A673 (cell line): Measurements from ENCODE around the gene ENOX1. TPM values are rescaled to one million over a fixed set of nuclear protein-coding genes. Genes with fewer than 3 reads are reported as not detected.
"Not testable (repeated sequence)": the region's sequence is repeated elsewhere in the genome, so short reads cannot be mapped to it uniquely, and the experiment has no call there.

Experiments
- BruUV-seq: library from RNA; stranded (reverse); fragments of 400-500 nt; replicated peaks from 2 replicates; lab custom pipeline; 2021; lab: Mats Ljungman, UMichigan
- CTCF ChIA-PET: fragments of 300-600 bp; sonication (Branson Sonifier 250); formaldehyde crosslinking; loops from one replicate; lab custom pipeline; 2022; ENCODE audit warnings: antibody characterized with exemption; lab: Charles Lee
- POLR2A ChIA-PET: fragments of 300-600 bp; sonication (Branson Sonifier 250); formaldehyde crosslinking; loops from one replicate; lab custom pipeline; 2022; ENCODE audit warnings: antibody characterized with exemption; ENCODE audit not compliant: low non-redundant PET; lab: Charles Lee
- DNase-seq: peaks from one replicate; pipeline ENCODE4 v3.0.0-alpha.2; 2015; ENCODE audit warnings: low spot score
- H3K27ac ChIP-seq: fragments of 200-600 bp; sonication (generic); 2 replicates; pipeline ENCODE4 v1.5.1; 2016; ENCODE audit warnings: mixed run types, low read depth, mild to moderate bottlenecking, mixed read lengths, antibody characterized with exemption, low read length; ENCODE audit not compliant: poor library complexity, severe bottlenecking
- H3K27me3 ChIP-seq: fragments of 200-600 bp; sonication (generic); replicated peaks from 2 replicates; pipeline ENCODE4 v1.6.1; 2017; ENCODE audit warnings: mixed run types, low read depth, mild to moderate bottlenecking, mixed read lengths, antibody characterized with exemption, low read length; ENCODE audit not compliant: insufficient read depth, poor library complexity
- H3K36me3 ChIP-seq: fragments of 200-600 bp; sonication (generic); 2 replicates; pipeline ENCODE4 v1.6.1; 2016; ENCODE audit warnings: mixed run types, mild to moderate bottlenecking, mixed read lengths, antibody characterized with exemption, low read length; ENCODE audit not compliant: insufficient read depth, poor library complexity, severe bottlenecking
- H3K4me1 ChIP-seq: fragments of 200-600 bp; sonication (generic); 2 replicates; pipeline ENCODE4 v1.6.1; 2017; ENCODE audit warnings: mixed run types, mild to moderate bottlenecking, mixed read lengths, antibody characterized with exemption, low read length; ENCODE audit not compliant: insufficient read depth, poor library complexity, severe bottlenecking
- H3K4me3 ChIP-seq: fragments of 200-600 bp; sonication (generic); 2 replicates; pipeline ENCODE4 v1.5.1; 2016; ENCODE audit warnings: low read depth, mixed run types, mild to moderate bottlenecking, mixed read lengths, low read length; ENCODE audit not compliant: poor library complexity, severe bottlenecking
- H3K9me3 ChIP-seq: fragments of 200-600 bp; sonication (generic); 2 replicates; pipeline ENCODE4 v1.6.1; 2016; ENCODE audit warnings: mixed run types, low read depth, mild to moderate bottlenecking, mixed read lengths, antibody characterized with exemption, low read length; ENCODE audit not compliant: poor library complexity, severe bottlenecking
- EZH2 ChIP-seq: fragments of 200-600 bp; sonication (generic); IDR thresholded peaks from 2 replicates; pipeline ENCODE4 v1.6.1; 2017; ENCODE audit warnings: borderline replicate concordance, low read depth, mild to moderate bottlenecking, mixed read lengths, antibody characterized with exemption, low read length; ENCODE audit not compliant: poor library complexity, severe bottlenecking
- intact Hi-C: fragments of 100-400 bp; cut with micrococcal nuclease; formaldehyde crosslinking; loops from one replicate; pipeline ENCODE4 v1.10.0; 2022; ENCODE audit not compliant: unreplicated experiment
- total RNA-seq: library from RNA; stranded (reverse); gene quantifications from 2 replicates; pipeline ENCODE4 v1.2.3, GENCODE V29; 2021
- TF ChIP-seq, protein P1 (sequence below): fragments of 300-800, 200-600 bp; sonication (generic); conservative IDR thresholded peaks from 2 replicates; pipeline ENCODE4 v1.5.1; 2017; ENCODE audit warnings: low read depth, mild to moderate bottlenecking, antibody characterized with exemption, low read length, moderate library complexity, mixed read lengths

Gene ENOX1
- total RNA-seq, 1 experiment from 2014 or later: 4.4 TPM

DNA sequence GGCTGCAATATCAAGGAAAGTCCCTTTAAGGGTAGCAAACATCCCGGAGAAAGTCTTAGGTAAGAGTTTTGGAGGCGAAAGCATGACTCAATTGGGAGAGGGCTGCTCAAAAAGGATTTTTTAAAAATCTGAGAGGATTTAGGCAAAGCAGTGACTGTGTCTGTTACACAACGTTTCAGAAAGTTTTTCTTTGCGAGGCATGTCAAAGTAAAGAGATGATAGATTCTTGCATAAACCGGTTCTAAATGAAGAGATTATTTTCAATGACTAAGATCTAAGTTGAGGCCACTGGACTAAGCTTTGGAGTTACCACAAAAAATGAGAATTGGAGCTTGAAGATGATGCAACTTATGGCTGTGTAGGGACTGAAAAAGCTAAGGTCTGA, 43.7 kb upstream of the ENOX1 start:
- Histone ChIP-seq H3K4me1 (no peaks in the 10 kb centered on the region), H3K9me3 (no peaks in the 10 kb centered on the region), H3K4me3 (no peak overlapping the region), H3K36me3 (no peaks in the 10 kb centered on the region), H3K27ac (no peak overlapping the region), H3K27me3 (peaks cover 5% of the 10 kb centered on the region)
- no peak for DNase-seq
- BruUV-seq: no TSS peak
- intact Hi-C loops: no loop called here
- ChIA-PET CTCF (no interaction called here), POLR2A (no interaction called here)
- TF ChIP-seq, protein P1, sequence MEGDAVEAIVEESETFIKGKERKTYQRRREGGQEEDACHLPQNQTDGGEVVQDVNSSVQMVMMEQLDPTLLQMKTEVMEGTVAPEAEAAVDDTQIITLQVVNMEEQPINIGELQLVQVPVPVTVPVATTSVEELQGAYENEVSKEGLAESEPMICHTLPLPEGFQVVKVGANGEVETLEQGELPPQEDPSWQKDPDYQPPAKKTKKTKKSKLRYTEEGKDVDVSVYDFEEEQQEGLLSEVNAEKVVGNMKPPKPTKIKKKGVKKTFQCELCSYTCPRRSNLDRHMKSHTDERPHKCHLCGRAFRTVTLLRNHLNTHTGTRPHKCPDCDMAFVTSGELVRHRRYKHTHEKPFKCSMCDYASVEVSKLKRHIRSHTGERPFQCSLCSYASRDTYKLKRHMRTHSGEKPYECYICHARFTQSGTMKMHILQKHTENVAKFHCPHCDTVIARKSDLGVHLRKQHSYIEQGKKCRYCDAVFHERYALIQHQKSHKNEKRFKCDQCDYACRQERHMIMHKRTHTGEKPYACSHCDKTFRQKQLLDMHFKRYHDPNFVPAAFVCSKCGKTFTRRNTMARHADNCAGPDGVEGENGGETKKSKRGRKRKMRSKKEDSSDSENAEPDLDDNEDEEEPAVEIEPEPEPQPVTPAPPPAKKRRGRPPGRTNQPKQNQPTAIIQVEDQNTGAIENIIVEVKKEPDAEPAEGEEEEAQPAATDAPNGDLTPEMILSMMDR: no peak
- TF ChIP-seq EZH2: no peak

DNA sequence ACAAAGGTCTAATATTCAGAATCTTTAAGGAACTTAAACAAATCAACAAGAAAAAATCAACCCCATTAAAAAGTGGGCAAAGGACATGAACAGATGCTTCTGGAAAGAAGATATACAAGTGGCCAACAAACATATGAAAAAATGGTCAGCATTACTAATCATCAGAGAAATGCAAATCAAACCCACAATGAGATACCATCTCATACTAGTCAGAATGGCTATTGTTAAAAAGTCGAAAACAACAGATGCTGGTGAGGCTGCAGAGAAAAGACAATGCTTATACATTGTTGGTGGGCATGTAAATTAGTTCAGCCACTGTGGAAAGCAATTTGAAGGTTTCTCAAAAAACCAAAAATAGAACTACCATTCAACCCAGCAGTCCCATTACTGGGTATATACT, 37.9 kb upstream of the ENOX1 start:
- DNase-seq, POLR2A ChIA-PET, intact Hi-C loops, BruUV-seq, H3K4me1 ChIP-seq, H3K27ac ChIP-seq, H3K4me3 ChIP-seq, CTCF ChIA-PET, H3K9me3 ChIP-seq, H3K27me3 ChIP-seq, H3K36me3 ChIP-seq: not testable (repeated sequence)

DNA sequence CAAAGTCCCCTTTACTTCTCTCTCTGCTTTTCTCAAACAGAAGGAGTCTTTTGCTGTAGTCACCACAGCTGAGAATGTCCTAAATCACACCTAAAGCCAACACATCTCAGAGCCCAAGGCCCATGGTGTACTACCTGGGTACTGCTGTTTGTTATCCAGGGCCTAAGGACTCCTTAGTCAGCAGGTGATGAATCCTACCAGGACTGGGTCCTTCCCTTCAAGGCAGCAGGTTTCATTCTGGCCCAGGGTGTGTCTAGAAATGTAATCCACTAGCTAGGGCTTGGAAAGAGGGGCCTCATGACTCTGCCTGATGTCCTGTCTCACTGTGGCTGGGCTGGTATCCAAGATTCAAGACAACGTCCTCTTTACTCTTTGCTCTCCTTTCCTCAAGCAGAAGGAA, 36.2 kb upstream of the ENOX1 start:
- peaks cover 5% of the 10 kb centered on the region for H3K27me3 ChIP-seq
- ChIA-PET CTCF (no interaction called here), POLR2A (no interaction called here)
- H3K4me1 ChIP-seq: no peaks in the 10 kb centered on the region
- DNase-seq: no peak
- no TSS peak for BruUV-seq
- no peaks in the 10 kb centered on the region for H3K36me3 ChIP-seq
- intact Hi-C loops: no loop called here
- no peak overlapping the region for H3K4me3 ChIP-seq
- no peak for TF ChIP-seq EZH2
- TF ChIP-seq, protein P1: no peak
- no peaks in the 10 kb centered on the region for H3K9me3 ChIP-seq
- no peak overlapping the region for H3K27ac ChIP-seq

DNA sequence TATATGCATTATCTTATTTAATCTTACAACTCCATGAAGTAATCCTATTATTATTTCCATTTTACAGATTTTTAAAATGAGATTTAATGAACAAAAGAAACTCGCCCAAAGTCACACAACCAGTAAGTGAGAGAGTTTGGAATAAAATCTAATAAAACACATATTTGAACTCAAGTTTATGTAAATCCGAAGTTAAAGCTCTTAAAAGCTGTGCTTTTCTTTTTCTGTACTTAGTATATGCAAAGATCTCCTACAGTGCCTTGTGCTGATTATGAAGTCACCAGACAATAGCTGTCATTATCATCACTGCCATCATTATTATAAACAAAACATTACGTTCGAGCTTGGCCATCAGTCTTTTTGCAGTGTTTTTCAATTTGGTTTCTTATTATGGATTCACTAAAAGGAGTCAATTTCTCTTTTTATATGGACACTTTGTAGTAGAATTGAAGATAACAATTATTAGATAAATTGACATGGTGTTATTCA, 29.7 kb upstream of the ENOX1 start:
- Histone ChIP-seq H3K36me3 (no peaks in the 10 kb centered on the region), H3K4me3 (no peak overlapping the region), H3K27ac (no peak overlapping the region), H3K4me1 (peaks cover 4% of the 10 kb centered on the region), H3K27me3 (no peaks in the 10 kb centered on the region), H3K9me3 (no peaks in the 10 kb centered on the region)
- no peak for TF ChIP-seq EZH2
- peak; percentile 3 for DNase-seq
- POLR2A ChIA-PET: no interaction called here
- intact Hi-C loops: no loop called here
- no TSS peak for BruUV-seq
- CTCF ChIA-PET: no interaction called here
